Esophagus muscularis mucosa (tissue), 3 donors: Measurements from ENCODE around the gene POLR3E.

Experiments used
- CTCF ChIP-seq, 3 experiments: fragments of 200-600 bp in 2 of 3; fragments of 450-650 bp in 1 of 3; sonication (generic) in 2 of 3; IDR thresholded peaks; one replicate each; pipeline ENCODE4 v1.5.1; 2017 to 2019; ENCODE audit warnings: antibody characterized with exemption in 3 of 3, mild to moderate bottlenecking in 2 of 3, moderate library complexity in 1 of 3
- POLR2AphosphoS5 ChIP-seq, 2 donors: sonication (generic); formaldehyde crosslinking; IDR thresholded peaks; one replicate each; pipeline ENCODE4 v1.6.1; 2017; ENCODE audit warnings: antibody characterized with exemption in 2 of 2

GRCh38 chr16:22260490-22260889, 36.7 kb upstream of the POLR3E start:
- TF ChIP-seq CTCF (IDR thresholded peaks at IDR 0.05) (no peak), POLR2AphosphoS5 (IDR thresholded peaks at IDR 0.05) (no peak)
